ENCODE results near the gene SCYGR7. TPM values are rescaled to one million over a fixed set of nuclear protein-coding genes. Genes with fewer than 3 reads are reported as not detected.

The SCYGR7 gene
- total and polyA plus RNA-seq, 2 of the 13 experiments (the other 11 are each of a cell fraction or from before 2014, with no cell fraction given): not detected

DNA sequence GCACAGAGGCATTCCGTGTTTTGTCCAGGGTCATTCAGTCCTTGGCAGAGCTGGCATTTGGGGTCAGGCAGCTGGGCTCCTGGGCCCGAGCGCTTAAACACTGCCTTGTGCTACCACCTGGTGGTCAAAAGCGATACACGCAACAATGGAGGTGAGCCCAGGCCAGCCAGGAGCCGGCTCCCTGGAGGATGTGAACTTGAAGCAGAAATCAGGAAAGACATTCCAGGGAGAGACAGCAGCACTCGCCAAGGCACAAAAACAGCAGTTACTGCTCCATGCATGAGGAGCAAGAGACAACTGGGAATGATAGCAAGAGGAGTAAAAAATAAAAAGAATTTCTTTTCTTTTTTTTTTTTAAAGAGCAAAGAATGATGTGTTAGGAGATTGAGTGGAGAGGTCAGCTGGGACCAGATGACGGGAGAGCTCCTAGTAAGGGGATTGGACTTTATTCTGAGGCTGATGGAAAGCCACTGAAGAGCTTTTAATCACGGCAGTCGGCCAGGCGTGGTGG, 38.3 kb downstream of the SCYGR7 start (continued):
- TF ChIP-seq ZNF496 (CRISPR knock-in tag; IDR thresholded peaks at IDR 0.05; ENCODE audit: insufficient replicate concordance) (no peak), DNMT1 (CRISPR knock-in tag; IDR thresholded peaks at IDR 0.05) (peak; percentile 79; the same call in 1 of the 2 replicates), PAWR (CRISPR knock-in tag; IDR thresholded peaks at IDR 0.05; ENCODE audit: borderline replicate concordance) (no peak), ZNF7 (CRISPR knock-in tag; IDR thresholded peaks at IDR 0.05) (no peak), GLI4 (CRISPR knock-in tag; IDR thresholded peaks at IDR 0.05; ENCODE audit: borderline replicate concordance) (no peak), DR1 (CRISPR knock-in tag; IDR thresholded peaks at IDR 0.05) (no peak), TEAD2 (CRISPR knock-in tag; IDR thresholded peaks at IDR 0.05) (0 out of 2 replicates have a peak, but pooled peaks have one; percentile 59), ZNF589 (CRISPR knock-in tag; conservative IDR thresholded peaks at IDR 0.05) (no peak), HES4 (CRISPR knock-in tag; IDR thresholded peaks at IDR 0.05; ENCODE audit: borderline replicate concordance) (no peak), ZNF431 (CRISPR knock-in tag; IDR thresholded peaks at IDR 0.05; ENCODE audit: borderline replicate concordance, low read depth) (no peak), RFX5 (IDR thresholded peaks at IDR 0.05; ENCODE audit: low read depth, low read length) (peak; percentile 89), BCL6 (CRISPR knock-in tag; IDR thresholded peaks at IDR 0.05) (peak; percentile 34; the same call in 1 of the 2 replicates), ZNF121 (CRISPR knock-in tag; IDR thresholded peaks at IDR 0.05) (peak; percentile 86)
- TF ChIP-seq, protein P1, sequence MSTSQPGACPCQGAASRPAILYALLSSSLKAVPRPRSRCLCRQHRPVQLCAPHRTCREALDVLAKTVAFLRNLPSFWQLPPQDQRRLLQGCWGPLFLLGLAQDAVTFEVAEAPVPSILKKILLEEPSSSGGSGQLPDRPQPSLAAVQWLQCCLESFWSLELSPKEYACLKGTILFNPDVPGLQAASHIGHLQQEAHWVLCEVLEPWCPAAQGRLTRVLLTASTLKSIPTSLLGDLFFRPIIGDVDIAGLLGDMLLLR (CRISPR knock-in tag; IDR thresholded peaks at IDR 0.05): no peak
- TF ChIP-seq, protein P2, sequence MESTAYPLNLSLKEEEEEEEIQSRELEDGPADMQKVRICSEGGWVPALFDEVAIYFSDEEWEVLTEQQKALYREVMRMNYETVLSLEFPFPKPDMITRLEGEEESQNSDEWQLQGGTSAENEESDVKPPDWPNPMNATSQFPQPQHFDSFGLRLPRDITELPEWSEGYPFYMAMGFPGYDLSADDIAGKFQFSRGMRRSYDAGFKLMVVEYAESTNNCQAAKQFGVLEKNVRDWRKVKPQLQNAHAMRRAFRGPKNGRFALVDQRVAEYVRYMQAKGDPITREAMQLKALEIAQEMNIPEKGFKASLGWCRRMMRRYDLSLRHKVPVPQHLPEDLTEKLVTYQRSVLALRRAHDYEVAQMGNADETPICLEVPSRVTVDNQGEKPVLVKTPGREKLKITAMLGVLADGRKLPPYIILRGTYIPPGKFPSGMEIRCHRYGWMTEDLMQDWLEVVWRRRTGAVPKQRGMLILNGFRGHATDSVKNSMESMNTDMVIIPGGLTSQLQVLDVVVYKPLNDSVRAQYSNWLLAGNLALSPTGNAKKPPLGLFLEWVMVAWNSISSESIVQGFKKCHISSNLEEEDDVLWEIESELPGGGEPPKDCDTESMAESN (CRISPR knock-in tag; conservative IDR thresholded peaks at IDR 0.05): no peak
- TF ChIP-seq, protein P3, sequence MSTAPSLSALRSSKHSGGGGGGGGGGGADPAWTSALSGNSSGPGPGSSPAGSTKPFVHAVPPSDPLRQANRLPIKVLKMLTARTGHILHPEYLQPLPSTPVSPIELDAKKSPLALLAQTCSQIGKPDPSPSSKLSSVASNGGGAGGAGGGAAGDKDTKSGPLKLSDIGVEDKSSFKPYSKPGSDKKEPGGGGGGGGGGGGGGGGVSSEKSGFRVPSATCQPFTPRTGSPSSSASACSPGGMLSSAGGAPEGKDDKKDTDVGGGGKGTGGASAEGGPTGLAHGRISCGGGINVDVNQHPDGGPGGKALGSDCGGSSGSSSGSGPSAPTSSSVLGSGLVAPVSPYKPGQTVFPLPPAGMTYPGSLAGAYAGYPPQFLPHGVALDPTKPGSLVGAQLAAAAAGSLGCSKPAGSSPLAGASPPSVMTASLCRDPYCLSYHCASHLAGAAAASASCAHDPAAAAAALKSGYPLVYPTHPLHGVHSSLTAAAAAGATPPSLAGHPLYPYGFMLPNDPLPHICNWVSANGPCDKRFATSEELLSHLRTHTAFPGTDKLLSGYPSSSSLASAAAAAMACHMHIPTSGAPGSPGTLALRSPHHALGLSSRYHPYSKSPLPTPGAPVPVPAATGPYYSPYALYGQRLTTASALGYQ (CRISPR knock-in tag; IDR thresholded peaks at IDR 0.05): no peak
- TF ChIP-seq, protein P4, sequence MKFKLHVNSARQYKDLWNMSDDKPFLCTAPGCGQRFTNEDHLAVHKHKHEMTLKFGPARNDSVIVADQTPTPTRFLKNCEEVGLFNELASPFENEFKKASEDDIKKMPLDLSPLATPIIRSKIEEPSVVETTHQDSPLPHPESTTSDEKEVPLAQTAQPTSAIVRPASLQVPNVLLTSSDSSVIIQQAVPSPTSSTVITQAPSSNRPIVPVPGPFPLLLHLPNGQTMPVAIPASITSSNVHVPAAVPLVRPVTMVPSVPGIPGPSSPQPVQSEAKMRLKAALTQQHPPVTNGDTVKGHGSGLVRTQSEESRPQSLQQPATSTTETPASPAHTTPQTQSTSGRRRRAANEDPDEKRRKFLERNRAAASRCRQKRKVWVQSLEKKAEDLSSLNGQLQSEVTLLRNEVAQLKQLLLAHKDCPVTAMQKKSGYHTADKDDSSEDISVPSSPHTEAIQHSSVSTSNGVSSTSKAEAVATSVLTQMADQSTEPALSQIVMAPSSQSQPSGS (CRISPR knock-in tag; IDR thresholded peaks at IDR 0.05): peak; percentile 49; the same call in 1 of the 2 replicates
- TF ChIP-seq, protein P5, sequence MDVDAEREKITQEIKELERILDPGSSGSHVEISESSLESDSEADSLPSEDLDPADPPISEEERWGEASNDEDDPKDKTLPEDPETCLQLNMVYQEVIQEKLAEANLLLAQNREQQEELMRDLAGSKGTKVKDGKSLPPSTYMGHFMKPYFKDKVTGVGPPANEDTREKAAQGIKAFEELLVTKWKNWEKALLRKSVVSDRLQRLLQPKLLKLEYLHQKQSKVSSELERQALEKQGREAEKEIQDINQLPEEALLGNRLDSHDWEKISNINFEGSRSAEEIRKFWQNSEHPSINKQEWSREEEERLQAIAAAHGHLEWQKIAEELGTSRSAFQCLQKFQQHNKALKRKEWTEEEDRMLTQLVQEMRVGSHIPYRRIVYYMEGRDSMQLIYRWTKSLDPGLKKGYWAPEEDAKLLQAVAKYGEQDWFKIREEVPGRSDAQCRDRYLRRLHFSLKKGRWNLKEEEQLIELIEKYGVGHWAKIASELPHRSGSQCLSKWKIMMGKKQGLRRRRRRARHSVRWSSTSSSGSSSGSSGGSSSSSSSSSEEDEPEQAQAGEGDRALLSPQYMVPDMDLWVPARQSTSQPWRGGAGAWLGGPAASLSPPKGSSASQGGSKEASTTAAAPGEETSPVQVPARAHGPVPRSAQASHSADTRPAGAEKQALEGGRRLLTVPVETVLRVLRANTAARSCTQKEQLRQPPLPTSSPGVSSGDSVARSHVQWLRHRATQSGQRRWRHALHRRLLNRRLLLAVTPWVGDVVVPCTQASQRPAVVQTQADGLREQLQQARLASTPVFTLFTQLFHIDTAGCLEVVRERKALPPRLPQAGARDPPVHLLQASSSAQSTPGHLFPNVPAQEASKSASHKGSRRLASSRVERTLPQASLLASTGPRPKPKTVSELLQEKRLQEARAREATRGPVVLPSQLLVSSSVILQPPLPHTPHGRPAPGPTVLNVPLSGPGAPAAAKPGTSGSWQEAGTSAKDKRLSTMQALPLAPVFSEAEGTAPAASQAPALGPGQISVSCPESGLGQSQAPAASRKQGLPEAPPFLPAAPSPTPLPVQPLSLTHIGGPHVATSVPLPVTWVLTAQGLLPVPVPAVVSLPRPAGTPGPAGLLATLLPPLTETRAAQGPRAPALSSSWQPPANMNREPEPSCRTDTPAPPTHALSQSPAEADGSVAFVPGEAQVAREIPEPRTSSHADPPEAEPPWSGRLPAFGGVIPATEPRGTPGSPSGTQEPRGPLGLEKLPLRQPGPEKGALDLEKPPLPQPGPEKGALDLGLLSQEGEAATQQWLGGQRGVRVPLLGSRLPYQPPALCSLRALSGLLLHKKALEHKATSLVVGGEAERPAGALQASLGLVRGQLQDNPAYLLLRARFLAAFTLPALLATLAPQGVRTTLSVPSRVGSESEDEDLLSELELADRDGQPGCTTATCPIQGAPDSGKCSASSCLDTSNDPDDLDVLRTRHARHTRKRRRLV (CRISPR knock-in tag; IDR thresholded peaks at IDR 0.05): no peak
